SK-N-MC (cell line): ENCODE data around the gene NSL1.

Experiments used
- EZH2 ChIP-seq: fragments of 200-600 bp; sonication (generic); IDR thresholded peaks from one replicate; pipeline ENCODE4 v1.6.1; 2017; ENCODE audit warnings: antibody characterized with exemption
- FOXP2 ChIP-seq: optimal IDR thresholded peaks from 2 replicates; pipeline ENCODE3; 2011; ENCODE audit warnings: mild to moderate bottlenecking, moderate library complexity; ENCODE audit not compliant: insufficient read depth; ENCODE audit errors: extremely low read length, control extremely low read depth
- POLR2AphosphoS5 ChIP-seq: IDR thresholded peaks from 2 replicates; pipeline ENCODE4 v1.6.1; 2012; ENCODE audit warnings: mild to moderate bottlenecking, low read depth, low read length, borderline replicate concordance

- TF ChIP-seq POLR2AphosphoS5 = no peak
- no peak for TF ChIP-seq FOXP2
- TF ChIP-seq EZH2 = no peak
Observed at GRCh38 chr1:212716161-212716560, 75.4 kb downstream of the NSL1 start.
